ENCODE measurements around the gene TNFRSF1B.

The TNFRSF1B gene

GRCh38 chr1:12185918-12186678 is 19.3 kb downstream of the TNFRSF1B start:
- ChIA-PET CTCF (interaction anchor here (0.8 to 2.4 kb wide), 2 partner anchors 9 to 61 kb away, joined by 3 to 12 read pairs; no protein-coding TSS in a partner anchor), POLR2A (no interaction called here)

GRCh38 chr1:12186679-12186985 is 19.8 kb downstream of the TNFRSF1B start:
- H3K36me3 ChIP-seq (ENCODE audit: control insufficient read depth in 2 of 2, insufficient read depth in 1 of 2, low read length in 2 of 2): no peaks in the 10 kb centered on the region
- no peak overlapping the region for H3K27ac ChIP-seq (ENCODE audit: extremely low read depth, low read depth, low read length)
- ChIA-PET POLR2A (no interaction called here), CTCF (interaction anchor here (0.7 to 2.4 kb wide), 2 partner anchors 62 to 536 kb away, joined by 3 to 12 read pairs; no protein-coding TSS in a partner anchor)
- H3K4me1 ChIP-seq (ENCODE audit: control insufficient read depth, insufficient read depth, low read length): no peaks in the 10 kb centered on the region
- TF ChIP-seq ZNF341 (tag by site-specific recombination; IDR thresholded peaks at IDR 0.05; ENCODE audit: low read depth) (no peak), ZNF791 (tag by site-specific recombination; IDR thresholded peaks at IDR 0.05) (no peak), INSM2 (tag by site-specific recombination; IDR thresholded peaks at IDR 0.05) (no peak), ZNF518A (tag by site-specific recombination; conservative IDR thresholded peaks at IDR 0.05; ENCODE audit: low read depth) (no peak)
- TF ChIP-seq, protein P1, sequence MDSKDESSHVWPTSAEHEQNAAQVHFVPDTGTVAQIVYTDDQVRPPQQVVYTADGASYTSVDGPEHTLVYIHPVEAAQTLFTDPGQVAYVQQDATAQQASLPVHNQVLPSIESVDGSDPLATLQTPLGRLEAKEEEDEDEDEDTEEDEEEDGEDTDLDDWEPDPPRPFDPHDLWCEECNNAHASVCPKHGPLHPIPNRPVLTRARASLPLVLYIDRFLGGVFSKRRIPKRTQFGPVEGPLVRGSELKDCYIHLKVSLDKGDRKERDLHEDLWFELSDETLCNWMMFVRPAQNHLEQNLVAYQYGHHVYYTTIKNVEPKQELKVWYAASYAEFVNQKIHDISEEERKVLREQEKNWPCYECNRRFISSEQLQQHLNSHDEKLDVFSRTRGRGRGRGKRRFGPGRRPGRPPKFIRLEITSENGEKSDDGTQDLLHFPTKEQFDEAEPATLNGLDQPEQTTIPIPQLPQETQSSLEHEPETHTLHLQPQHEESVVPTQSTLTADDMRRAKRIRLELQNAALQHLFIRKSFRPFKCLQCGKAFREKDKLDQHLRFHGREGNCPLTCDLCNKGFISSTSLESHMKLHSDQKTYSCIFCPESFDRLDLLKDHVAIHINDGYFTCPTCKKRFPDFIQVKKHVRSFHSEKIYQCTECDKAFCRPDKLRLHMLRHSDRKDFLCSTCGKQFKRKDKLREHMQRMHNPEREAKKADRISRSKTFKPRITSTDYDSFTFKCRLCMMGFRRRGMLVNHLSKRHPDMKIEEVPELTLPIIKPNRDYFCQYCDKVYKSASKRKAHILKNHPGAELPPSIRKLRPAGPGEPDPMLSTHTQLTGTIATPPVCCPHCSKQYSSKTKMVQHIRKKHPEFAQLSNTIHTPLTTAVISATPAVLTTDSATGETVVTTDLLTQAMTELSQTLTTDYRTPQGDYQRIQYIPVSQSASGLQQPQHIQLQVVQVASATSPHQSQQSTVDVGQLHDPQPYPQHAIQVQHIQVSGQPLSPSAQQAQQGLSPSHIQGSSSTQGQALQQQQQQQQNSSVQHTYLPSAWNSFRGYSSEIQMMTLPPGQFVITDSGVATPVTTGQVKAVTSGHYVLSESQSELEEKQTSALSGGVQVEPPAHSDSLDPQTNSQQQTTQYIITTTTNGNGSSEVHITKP (tag by site-specific recombination; IDR thresholded peaks at IDR 0.05): no peak
- TF ChIP-seq, protein P2, sequence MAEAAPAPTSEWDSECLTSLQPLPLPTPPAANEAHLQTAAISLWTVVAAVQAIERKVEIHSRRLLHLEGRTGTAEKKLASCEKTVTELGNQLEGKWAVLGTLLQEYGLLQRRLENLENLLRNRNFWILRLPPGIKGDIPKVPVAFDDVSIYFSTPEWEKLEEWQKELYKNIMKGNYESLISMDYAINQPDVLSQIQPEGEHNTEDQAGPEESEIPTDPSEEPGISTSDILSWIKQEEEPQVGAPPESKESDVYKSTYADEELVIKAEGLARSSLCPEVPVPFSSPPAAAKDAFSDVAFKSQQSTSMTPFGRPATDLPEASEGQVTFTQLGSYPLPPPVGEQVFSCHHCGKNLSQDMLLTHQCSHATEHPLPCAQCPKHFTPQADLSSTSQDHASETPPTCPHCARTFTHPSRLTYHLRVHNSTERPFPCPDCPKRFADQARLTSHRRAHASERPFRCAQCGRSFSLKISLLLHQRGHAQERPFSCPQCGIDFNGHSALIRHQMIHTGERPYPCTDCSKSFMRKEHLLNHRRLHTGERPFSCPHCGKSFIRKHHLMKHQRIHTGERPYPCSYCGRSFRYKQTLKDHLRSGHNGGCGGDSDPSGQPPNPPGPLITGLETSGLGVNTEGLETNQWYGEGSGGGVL (tag by site-specific recombination; IDR thresholded peaks at IDR 0.05): no peak
- H3K4me3 ChIP-seq (ENCODE audit: low read depth, low read length): no peak overlapping the region
- no peaks in the 10 kb centered on the region for H3K9me3 ChIP-seq (ENCODE audit: control insufficient read depth, insufficient read depth, low read depth, low read length)

More at GRCh38 chr1:12185918-12186678, 19.3 kb downstream of the TNFRSF1B start:
- Histone ChIP-seq H3K9me3 (ENCODE audit: control insufficient read depth, insufficient read depth, low read depth, low read length) (no peaks in the 10 kb centered on the region), H3K36me3 (ENCODE audit: control insufficient read depth in 2 of 2, insufficient read depth in 1 of 2, low read length in 2 of 2) (no peaks in the 10 kb centered on the region), H3K27ac (ENCODE audit: extremely low read depth, low read depth, low read length) (no peak overlapping the region), H3K4me3 (ENCODE audit: low read depth, low read length) (no peak overlapping the region), H3K4me1 (ENCODE audit: control insufficient read depth, insufficient read depth, low read length) (no peaks in the 10 kb centered on the region)
- TF ChIP-seq ZNF529 (tag by site-specific recombination; IDR thresholded peaks at IDR 0.05; ENCODE audit: insufficient replicate concordance): no peak
- 0 out of 2 replicates have a peak, but pooled peaks have one; percentile 56 for TF ChIP-seq ZNF768 (tag by site-specific recombination; IDR thresholded peaks at IDR 0.05)
- TF ChIP-seq ZIC2 (tag by site-specific recombination; IDR thresholded peaks at IDR 0.05): peak; percentile 91

All from HEK293 (cell line).